Stimulated activated CD4-positive, alpha-beta T cell treated with anti-CD3 and anti-CD28 coated beads, Interleukin-1b, Interleukin-23, amount 100 ng/mL, for 4 hours (primary cell): Measurements from ENCODE around the gene OPN4.

Source experiments
- DNase-seq, 2 donors: peaks; one replicate each; pipeline ENCODE4 v3.0.0-alpha.2; 2020; ENCODE audit warnings: low read depth in 2 of 2

Gene OPN4

GRCh38 chr10:86699991-86700840, 45.9 kb downstream of the OPN4 start:
- DNase-seq = no peak

- no peak for DNase-seq
Measured at GRCh38 chr10:86700851-86701617, 46.7 kb downstream of the OPN4 start.

GRCh38 chr10:86703176-86703575, 48.8 kb downstream of the OPN4 start:
- no peak for DNase-seq

- DNase-seq = no peak
Measured at GRCh38 chr10:86705139-86705538, 50.8 kb downstream of the OPN4 start.

GRCh38 chr10:86705905-86706304, 51.6 kb downstream of the OPN4 start:
- no peak for DNase-seq

- no peak for DNase-seq
Measured at GRCh38 chr10:86706401-86706841, 52.1 kb downstream of the OPN4 start.

- no peak for DNase-seq
Measured at GRCh38 chr10:86706977-86707376, 52.6 kb downstream of the OPN4 start.

GRCh38 chr10:86707505-86707904, 53.2 kb downstream of the OPN4 start:
- DNase-seq = no peak

GRCh38 chr10:86708068-86708782, 53.9 kb downstream of the OPN4 start:
- no peak for DNase-seq

- DNase-seq = no peak
Measured at GRCh38 chr10:86708783-86709380, 54.5 kb downstream of the OPN4 start.

GRCh38 chr10:86709396-86710185, 55.2 kb downstream of the OPN4 start:
- DNase-seq = no peak

- DNase-seq = peak; percentile 67 to 80
Measured at GRCh38 chr10:86710987-86711512, 56.7 kb downstream of the OPN4 start.

- peak; percentile 28 to 58 for DNase-seq
Measured at GRCh38 chr10:86711513-86712316, 57.4 kb downstream of the OPN4 start.

GRCh38 chr10:86712317-86712707, 58.0 kb downstream of the OPN4 start:
- DNase-seq = no peak

GRCh38 chr10:86715156-86715795, 60.9 kb downstream of the OPN4 start:
- no peak for DNase-seq

GRCh38 chr10:86715836-86716235, 61.5 kb downstream of the OPN4 start:
- no peak for DNase-seq
